Activated naive CD4-positive, alpha-beta T cell (primary cell): ENCODE results near the gene DDC.
"Not testable (repeated sequence)": the region's sequence is repeated elsewhere in the genome, so short reads cannot be mapped to it uniquely, and the experiment has no call there.

Experiments used
- DNase-seq, 4 experiments: peaks; one replicate each; lab custom pipeline; 2025; lab: John Stamatoyannopoulos, UW

Gene DDC

GRCh38 chr7:50555594-50556140 lies 9.5 kb downstream of the DDC start:
- DNase-seq, result no peak

GRCh38 chr7:50554431-50555322 lies 10.5 kb downstream of the DDC start:
- no peak for DNase-seq

GRCh38 chr7:50553973-50554372 lies 11.2 kb downstream of the DDC start:
- DNase-seq, result no peak

GRCh38 chr7:50552921-50553320 lies 12.3 kb downstream of the DDC start:
- DNase-seq, result no peak

- no peak for DNase-seq
These were observed 13.1 kb downstream of the DDC start for GRCh38 chr7:50552139-50552538.

- DNase-seq, result not testable (repeated sequence)
These were observed 19.6 kb downstream of the DDC start for GRCh38 chr7:50545613-50546012.

GRCh38 chr7:50544992-50545391 lies 20.2 kb downstream of the DDC start:
- DNase-seq, result no peak

- no peak for DNase-seq
These were observed 21.3 kb downstream of the DDC start for GRCh38 chr7:50543776-50544442.

- DNase-seq, result no peak
These were observed 23.1 kb downstream of the DDC start for GRCh38 chr7:50542132-50542531.

- no peak for DNase-seq
These were observed 24.2 kb downstream of the DDC start for GRCh38 chr7:50540785-50541579.

- no peak for DNase-seq
These were observed 25.5 kb downstream of the DDC start for GRCh38 chr7:50539725-50540124.

GRCh38 chr7:50538478-50538877 lies 26.7 kb downstream of the DDC start:
- DNase-seq, result no peak

- DNase-seq, result no peak
These were observed 27.8 kb downstream of the DDC start for GRCh38 chr7:50537417-50537816.

- DNase-seq, result not testable (repeated sequence)
These were observed 29.9 kb downstream of the DDC start for GRCh38 chr7:50535291-50535711.

GRCh38 chr7:50534690-50535290 lies 30.4 kb downstream of the DDC start:
- DNase-seq, result no peak

- DNase-seq, result no peak
These were observed 31.3 kb downstream of the DDC start for GRCh38 chr7:50533866-50534265.

GRCh38 chr7:50531928-50532327 lies 33.3 kb downstream of the DDC start:
- DNase-seq, result no peak

GRCh38 chr7:50531401-50531911 lies 33.7 kb downstream of the DDC start:
- no peak for DNase-seq

- DNase-seq, result no peak
These were observed 34.4 kb downstream of the DDC start for GRCh38 chr7:50530766-50531165.

GRCh38 chr7:50529093-50529862 lies 35.9 kb downstream of the DDC start:
- no peak for DNase-seq
